ENCODE measurements around the gene PTPRA. TPM values are rescaled to one million over a fixed set of nuclear protein-coding genes. Genes with fewer than 3 reads are reported as not detected.

PTPRA gene
- total and polyA plus RNA-seq, 12 donors = 16.3 to 94.7 (median 46.3) TPM

GRCh38 chr20:2919518-2920245 lies 46.4 kb downstream of the PTPRA start:
- Histone ChIP-seq H3K4me1 (replicated peaks in 1 of 2) (peaks cover 0 to 6% of the 10 kb centered on the region in 2 donors), H3K9me3 (replicated peaks in 1 of 3) (no peaks in the 10 kb centered on the region), H3K36me3 (replicated peaks in 1 of 2) (peaks cover 0 to 11% of the 10 kb centered on the region in 2 donors), H3K27ac (no peak overlapping the region), H3K27me3 (no peaks in the 10 kb centered on the region), H3K4me3 (no peak overlapping the region)
- DNase-seq = no peak
- no peak for TF ChIP-seq CTCF (IDR thresholded peaks at IDR 0.05)
- TF ChIP-seq POLR2A (IDR thresholded peaks at IDR 0.05) = no peak
- WGBS, 4 donors = 61 to 74% (median 68%) methylated on average over 2 of the region's 2 CpGs
- intact Hi-C loops (cut with DNase I) = no loop called here

GRCh38 chr20:2920473-2920872 lies 47.2 kb downstream of the PTPRA start:
- H3K27ac ChIP-seq = no peak overlapping the region
- peaks cover 0 to 6% of the 10 kb centered on the region in 2 donors for H3K4me1 ChIP-seq (replicated peaks in 1 of 2)
- H3K9me3 ChIP-seq (replicated peaks in 1 of 3) = no peaks in the 10 kb centered on the region
- DNase-seq = no peak
- 91 to 100% (median 96%) methylated on average over 1 of the region's 1 CpG for WGBS, 4 donors
- intact Hi-C loops (cut with DNase I) = no loop called here
- no peaks in the 10 kb centered on the region for H3K27me3 ChIP-seq
- H3K36me3 ChIP-seq (replicated peaks in 1 of 2) = peaks cover 0 to 17% of the 10 kb centered on the region in 2 donors
- no peak for TF ChIP-seq CTCF (IDR thresholded peaks at IDR 0.05)
- no peak for TF ChIP-seq POLR2A (IDR thresholded peaks at IDR 0.05)
- no peak overlapping the region for H3K4me3 ChIP-seq

GRCh38 chr20:2921506-2921905 lies 48.2 kb downstream of the PTPRA start:
- intact Hi-C loops (cut with DNase I) = no loop called here
- no peak overlapping the region for H3K4me3 ChIP-seq
- no peaks in the 10 kb centered on the region for H3K9me3 ChIP-seq (replicated peaks in 1 of 3)
- WGBS, 4 donors = 86 to 95% (median 88%) methylated on average over 4 of the region's 4 CpGs
- no peak overlapping the region for H3K27ac ChIP-seq
- TF ChIP-seq POLR2A (IDR thresholded peaks at IDR 0.05) (no peak), CTCF (IDR thresholded peaks at IDR 0.05) (no peak)
- DNase-seq = no peak
- peaks cover 0 to 18% of the 10 kb centered on the region in 2 donors for H3K36me3 ChIP-seq (replicated peaks in 1 of 2)
- no peaks in the 10 kb centered on the region for H3K27me3 ChIP-seq
- peaks cover 0 to 6% of the 10 kb centered on the region in 2 donors for H3K4me1 ChIP-seq (replicated peaks in 1 of 2)

- H3K4me3 ChIP-seq = no peak overlapping the region
- H3K9me3 ChIP-seq (replicated peaks in 1 of 3) = no peaks in the 10 kb centered on the region
- no peak for DNase-seq
- TF ChIP-seq POLR2A (IDR thresholded peaks at IDR 0.05) (no peak), CTCF (IDR thresholded peaks at IDR 0.05) (no peak)
- H3K27ac ChIP-seq = no peak overlapping the region
- H3K27me3 ChIP-seq = no peaks in the 10 kb centered on the region
- intact Hi-C loops (cut with DNase I) = no loop called here
- H3K4me1 ChIP-seq (replicated peaks in 1 of 2) = no peaks in the 10 kb centered on the region
- peaks cover 0 to 18% of the 10 kb centered on the region in 2 donors for H3K36me3 ChIP-seq (replicated peaks in 1 of 2)
Observed at GRCh38 chr20:2922957-2923356, 49.7 kb downstream of the PTPRA start.

Measured in adrenal gland (tissue), 12 donors.